ENCODE measurements around the gene AMIGO2.

AMIGO2 gene

DNA sequence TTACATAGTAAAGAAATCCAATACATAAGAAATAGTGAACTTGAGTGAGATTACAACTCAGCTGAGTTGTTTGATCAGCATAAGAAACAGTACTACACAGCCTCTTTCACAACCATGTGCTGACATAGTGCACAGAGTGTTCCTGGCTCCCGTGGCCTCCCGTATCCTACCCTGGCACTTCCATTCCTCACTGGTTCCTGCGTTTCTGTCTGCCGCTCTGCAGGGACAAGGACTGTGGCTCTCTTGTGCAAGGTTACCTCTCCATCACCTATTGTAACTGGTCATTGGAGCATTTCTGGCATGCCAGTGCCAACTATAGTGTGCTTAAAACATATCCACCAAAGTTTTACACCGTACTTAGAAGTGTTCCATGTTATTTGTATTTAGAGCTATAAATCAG, 46.7 kb downstream of the AMIGO2 start:
- peaks cover 24% of the 10 kb centered on the region; the same call in 1 of the 2 replicates for H3K4me1 ChIP-seq (ENCODE audit: control insufficient read depth, insufficient read depth, low read length)
- H3K27me3 ChIP-seq (ENCODE audit: control insufficient read depth, insufficient read depth, low read length): no peaks in the 10 kb centered on the region
- no peaks in the 10 kb centered on the region for H3K9me3 ChIP-seq (ENCODE audit: control insufficient read depth, insufficient read depth, low read depth, low read length)
- no peaks in the 10 kb centered on the region for H3K36me3 ChIP-seq (ENCODE audit: control insufficient read depth, insufficient read depth, low read length)
- H3K27ac ChIP-seq (ENCODE audit: low read depth, low read length): no peak overlapping the region
- no peak overlapping the region for H3K9ac ChIP-seq (ENCODE audit: low read length)
- no peak overlapping the region for H3K4me3 ChIP-seq (ENCODE audit: low read depth, low read length)

DNA sequence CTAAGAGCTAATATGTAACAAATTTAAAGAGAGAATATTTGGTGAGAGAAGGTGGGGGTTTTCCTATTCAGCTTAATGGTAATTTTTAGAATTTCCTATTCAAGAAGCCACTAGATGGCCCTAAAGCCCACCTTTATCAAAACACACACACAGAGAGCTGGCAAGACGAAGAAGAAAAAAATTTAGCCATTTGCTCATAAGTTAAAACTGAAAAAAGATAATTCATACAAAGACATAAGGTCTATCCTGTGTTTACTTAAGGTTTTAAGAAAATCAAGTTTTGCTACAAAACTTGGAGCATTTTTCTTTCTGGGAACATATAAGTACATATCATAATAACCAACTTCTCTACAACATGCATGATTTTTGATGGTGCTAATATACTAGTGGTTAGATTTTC, 47.1 kb downstream of the AMIGO2 start:
- H3K27me3 ChIP-seq (ENCODE audit: control insufficient read depth, insufficient read depth, low read length): no peaks in the 10 kb centered on the region

DNA sequence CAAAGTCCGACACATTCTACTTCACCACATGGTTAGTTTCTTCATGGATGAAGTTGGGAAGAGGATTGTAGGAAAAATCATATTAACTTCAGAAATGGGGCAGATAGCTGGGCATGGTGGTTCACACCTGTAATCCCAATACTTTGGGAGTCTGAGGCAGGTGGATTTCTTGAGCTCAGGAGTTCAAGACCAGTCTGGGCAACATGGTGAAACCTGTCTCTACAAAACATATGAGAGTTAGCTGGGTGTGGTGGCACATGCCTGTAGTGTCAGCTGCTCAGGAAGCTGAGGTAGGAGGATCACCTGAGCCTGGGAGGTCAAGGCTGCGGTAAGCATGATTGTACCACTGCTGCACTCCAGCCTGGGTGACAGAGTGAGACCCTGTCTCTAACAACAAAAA, 49.9 kb downstream of the AMIGO2 start:
- H3K36me3 ChIP-seq (ENCODE audit: control insufficient read depth, insufficient read depth, low read length): no peaks in the 10 kb centered on the region
- no peaks in the 10 kb centered on the region for H3K27me3 ChIP-seq (ENCODE audit: control insufficient read depth, insufficient read depth, low read length)
- H3K9me3 ChIP-seq (ENCODE audit: control insufficient read depth, insufficient read depth, low read depth, low read length): no peaks in the 10 kb centered on the region
- peaks cover 23% of the 10 kb centered on the region; the same call in 1 of the 2 replicates for H3K4me1 ChIP-seq (ENCODE audit: control insufficient read depth, insufficient read depth, low read length)
- no peak overlapping the region for H3K9ac ChIP-seq (ENCODE audit: low read length)
- no peak overlapping the region for H3K4me3 ChIP-seq (ENCODE audit: low read depth, low read length)
- no peak overlapping the region for H3K27ac ChIP-seq (ENCODE audit: low read depth, low read length)

More for the DNA sequence above, 47.1 kb downstream of the AMIGO2 start:
- H3K9me3 ChIP-seq (ENCODE audit: control insufficient read depth, insufficient read depth, low read depth, low read length): no peaks in the 10 kb centered on the region
- H3K27ac ChIP-seq (ENCODE audit: low read depth, low read length): no peak overlapping the region
- H3K9ac ChIP-seq (ENCODE audit: low read length): no peak overlapping the region
- H3K4me3 ChIP-seq (ENCODE audit: low read depth, low read length): no peak overlapping the region
- H3K36me3 ChIP-seq (ENCODE audit: control insufficient read depth, insufficient read depth, low read length): no peaks in the 10 kb centered on the region
- H3K4me1 ChIP-seq (ENCODE audit: control insufficient read depth, insufficient read depth, low read length): peaks cover 24% of the 10 kb centered on the region; the same call in 1 of the 2 replicates

DNA sequence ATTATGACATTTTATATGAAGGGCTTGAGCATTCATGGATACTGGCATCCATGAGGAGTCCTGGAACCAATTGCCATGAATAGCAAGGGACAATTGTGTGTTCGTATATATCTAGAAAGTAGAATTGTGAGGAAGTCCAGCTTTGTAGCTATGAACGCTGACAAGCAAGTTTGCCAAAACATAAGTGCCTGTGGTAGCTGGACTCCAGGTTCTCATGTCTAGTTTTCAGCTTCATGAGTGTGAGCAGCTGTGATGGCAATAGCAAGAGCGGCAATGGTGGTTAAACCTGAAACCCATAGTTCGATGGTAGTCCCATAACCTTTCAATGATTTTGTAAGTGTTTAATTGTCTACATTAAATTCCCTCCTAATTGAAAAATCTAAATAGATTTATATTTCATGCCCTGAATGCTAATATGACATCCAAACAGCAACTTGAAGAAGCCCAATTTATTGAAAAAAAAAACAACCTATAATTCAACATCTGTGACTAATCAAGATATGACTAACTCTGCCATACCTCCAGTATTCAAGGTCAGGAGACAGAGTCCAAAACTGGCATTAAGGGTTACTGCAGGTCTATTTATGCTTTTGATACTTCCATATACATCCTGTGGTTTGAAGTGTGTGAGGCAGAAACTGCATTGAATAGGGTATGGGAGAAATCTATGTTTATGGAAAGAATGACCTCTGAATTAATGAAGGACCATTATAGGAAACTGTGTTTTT, 50.6 kb downstream of the AMIGO2 start:
- H3K9ac ChIP-seq (ENCODE audit: low read length): no peak overlapping the region
- no peaks in the 10 kb centered on the region for H3K36me3 ChIP-seq (ENCODE audit: control insufficient read depth, insufficient read depth, low read length)
- no peaks in the 10 kb centered on the region for H3K9me3 ChIP-seq (ENCODE audit: control insufficient read depth, insufficient read depth, low read depth, low read length)
- H3K27me3 ChIP-seq (ENCODE audit: control insufficient read depth, insufficient read depth, low read length): no peaks in the 10 kb centered on the region
- H3K4me3 ChIP-seq (ENCODE audit: low read depth, low read length): no peak overlapping the region
- no peak overlapping the region for H3K27ac ChIP-seq (ENCODE audit: low read depth, low read length)
- peaks cover 15% of the 10 kb centered on the region; the same call in 1 of the 2 replicates for H3K4me1 ChIP-seq (ENCODE audit: control insufficient read depth, insufficient read depth, low read length)

DNA sequence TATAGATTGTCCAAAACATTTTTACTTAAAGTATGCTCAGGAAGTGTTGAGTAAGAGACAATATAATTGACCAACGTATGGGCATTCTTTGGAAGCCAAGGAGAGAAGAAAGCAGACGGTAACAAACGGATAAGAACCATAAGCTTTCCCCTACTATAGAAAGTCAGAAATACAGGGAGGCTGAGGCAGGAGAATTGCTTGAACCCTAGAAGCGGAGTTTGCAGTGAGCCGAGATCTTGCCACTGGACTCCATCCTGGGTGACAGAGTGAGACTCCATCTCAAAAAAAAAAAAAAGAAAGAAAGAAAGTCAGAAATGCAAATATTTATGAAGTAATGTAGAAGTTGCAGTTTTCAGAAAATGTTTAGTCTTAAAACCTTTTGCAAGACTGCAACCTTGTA, 51.6 kb downstream of the AMIGO2 start:
- Histone ChIP-seq H3K27me3 (ENCODE audit: control insufficient read depth, insufficient read depth, low read length) (no peaks in the 10 kb centered on the region), H3K4me1 (ENCODE audit: control insufficient read depth, insufficient read depth, low read length) (peaks cover 6% of the 10 kb centered on the region; the same call in 1 of the 2 replicates), H3K27ac (ENCODE audit: low read depth, low read length) (no peak overlapping the region), H3K36me3 (ENCODE audit: control insufficient read depth, insufficient read depth, low read length) (no peaks in the 10 kb centered on the region), H3K9ac (ENCODE audit: low read length) (no peak overlapping the region), H3K4me3 (ENCODE audit: low read depth, low read length) (no peak overlapping the region), H3K9me3 (ENCODE audit: control insufficient read depth, insufficient read depth, low read depth, low read length) (no peaks in the 10 kb centered on the region)

All from HUES6 (cell line).